ENCODE data around the gene PARD6G. TPM values are rescaled to one million over a fixed set of nuclear protein-coding genes. Genes with fewer than 3 reads are reported as not detected.
"Not testable (repeated sequence)": the region's sequence is repeated elsewhere in the genome, so short reads cannot be mapped to it uniquely, and the experiment has no call there.

PARD6G gene
- total RNA-seq, 1 experiment from 2014 or later = 1.5 TPM

DNA sequence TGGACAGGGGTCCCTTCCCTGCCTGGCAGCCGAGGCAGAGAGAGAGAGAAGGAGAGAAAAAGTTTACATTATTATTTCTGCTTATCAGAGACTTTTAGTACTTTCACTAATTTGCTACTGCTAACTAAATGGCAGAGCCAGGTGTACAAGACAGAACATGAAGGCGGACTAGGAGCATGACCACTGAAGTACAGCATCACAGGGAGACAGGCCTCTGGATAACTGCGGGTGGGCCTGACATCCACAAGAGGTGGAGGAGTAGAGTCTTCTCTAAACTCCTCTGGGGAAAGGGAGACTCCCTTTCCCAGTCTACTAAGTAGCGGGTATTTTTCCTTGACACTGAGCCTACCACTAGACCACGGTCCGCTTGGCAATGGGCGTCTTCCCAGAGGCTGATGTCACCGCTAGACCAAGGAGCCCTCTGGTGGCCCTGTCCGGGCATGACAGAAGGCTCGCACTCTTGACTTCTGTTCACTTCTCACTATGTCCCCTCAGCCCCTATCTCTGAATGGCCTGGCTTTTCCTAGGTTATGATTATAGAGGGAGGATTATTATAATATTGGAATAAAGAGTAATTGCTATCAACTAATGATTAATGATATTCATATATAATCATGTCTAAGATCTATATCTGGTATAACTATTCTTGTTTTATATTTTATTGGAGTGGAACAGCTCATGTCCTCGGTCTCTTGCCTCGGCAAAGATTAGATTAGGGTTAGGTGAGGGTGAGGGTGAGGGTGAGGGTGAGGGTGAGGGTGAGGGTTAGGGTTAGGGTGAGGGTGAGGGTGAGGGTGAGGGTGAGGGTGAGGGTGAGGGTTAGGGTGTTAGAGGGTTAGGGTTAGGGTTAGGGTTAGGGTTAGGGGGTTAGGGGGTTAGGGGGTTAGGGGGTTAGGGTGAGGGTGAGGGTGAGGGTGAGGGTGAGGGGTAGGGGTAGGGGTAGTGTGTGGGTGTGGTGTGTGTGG lies 10.5 kb upstream of the PARD6G start:
- TF ChIP-seq, protein P1, sequence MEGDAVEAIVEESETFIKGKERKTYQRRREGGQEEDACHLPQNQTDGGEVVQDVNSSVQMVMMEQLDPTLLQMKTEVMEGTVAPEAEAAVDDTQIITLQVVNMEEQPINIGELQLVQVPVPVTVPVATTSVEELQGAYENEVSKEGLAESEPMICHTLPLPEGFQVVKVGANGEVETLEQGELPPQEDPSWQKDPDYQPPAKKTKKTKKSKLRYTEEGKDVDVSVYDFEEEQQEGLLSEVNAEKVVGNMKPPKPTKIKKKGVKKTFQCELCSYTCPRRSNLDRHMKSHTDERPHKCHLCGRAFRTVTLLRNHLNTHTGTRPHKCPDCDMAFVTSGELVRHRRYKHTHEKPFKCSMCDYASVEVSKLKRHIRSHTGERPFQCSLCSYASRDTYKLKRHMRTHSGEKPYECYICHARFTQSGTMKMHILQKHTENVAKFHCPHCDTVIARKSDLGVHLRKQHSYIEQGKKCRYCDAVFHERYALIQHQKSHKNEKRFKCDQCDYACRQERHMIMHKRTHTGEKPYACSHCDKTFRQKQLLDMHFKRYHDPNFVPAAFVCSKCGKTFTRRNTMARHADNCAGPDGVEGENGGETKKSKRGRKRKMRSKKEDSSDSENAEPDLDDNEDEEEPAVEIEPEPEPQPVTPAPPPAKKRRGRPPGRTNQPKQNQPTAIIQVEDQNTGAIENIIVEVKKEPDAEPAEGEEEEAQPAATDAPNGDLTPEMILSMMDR (IDR thresholded peaks at IDR 0.05; ENCODE audit: unreplicated experiment) = peak; percentile 39
- H3K27me3 Mint-ChIP-seq (ENCODE audit: unreplicated experiment); intact Hi-C loops (cut with micrococcal nuclease; ENCODE audit: unreplicated experiment); H3K4me1 Mint-ChIP-seq (ENCODE audit: low read depth, unreplicated experiment); H3K36me3 Mint-ChIP-seq (ENCODE audit: insufficient read depth, unreplicated experiment); H3K27ac Mint-ChIP-seq (ENCODE audit: unreplicated experiment); H3K4me3 Mint-ChIP-seq (ENCODE audit: low read depth, unreplicated experiment); H3K9me3 Mint-ChIP-seq (ENCODE audit: low read depth, unreplicated experiment); BruUV-seq (replicated peaks); CTCF ChIA-PET: not testable (repeated sequence)
- peak; percentile 68 for DNase-seq

DNA sequence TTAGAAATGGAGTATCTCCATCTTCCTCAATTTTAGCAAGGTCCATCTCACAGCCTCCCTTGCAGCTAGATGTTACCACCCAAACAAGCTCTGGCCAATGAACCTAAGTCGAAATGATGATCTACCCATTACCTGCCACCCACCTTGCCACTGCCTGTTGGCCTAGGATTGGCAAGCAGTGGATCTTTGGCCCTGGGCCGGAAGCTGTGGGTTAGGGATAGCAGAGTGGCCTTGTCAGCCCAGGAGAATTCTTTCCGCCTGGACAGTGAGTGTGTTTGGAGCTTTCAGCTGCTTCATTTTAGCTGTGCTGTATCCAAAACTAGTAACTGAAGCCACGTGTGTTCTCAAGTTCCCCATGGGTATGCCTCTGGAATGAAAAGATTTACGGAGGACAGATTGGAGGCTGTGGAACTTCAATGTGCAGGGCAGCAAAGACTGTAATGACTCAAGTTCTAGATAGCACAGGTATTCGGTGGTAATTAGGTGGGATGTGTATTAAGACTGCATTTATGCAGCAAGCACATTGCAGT lies 7.7 kb upstream of the PARD6G start:
- no peaks in the 10 kb centered on the region for H3K36me3 Mint-ChIP-seq (ENCODE audit: insufficient read depth, unreplicated experiment)
- no peak overlapping the region for H3K27ac Mint-ChIP-seq (ENCODE audit: unreplicated experiment)
- H3K4me1 Mint-ChIP-seq (ENCODE audit: low read depth, unreplicated experiment) = no peaks in the 10 kb centered on the region
- CTCF ChIA-PET = no interaction called here
- TF ChIP-seq, protein P1 (IDR thresholded peaks at IDR 0.05; ENCODE audit: unreplicated experiment) = no peak
- no peak overlapping the region for H3K4me3 Mint-ChIP-seq (ENCODE audit: low read depth, unreplicated experiment)
- BruUV-seq (replicated peaks) = no TSS peak
- intact Hi-C loops (cut with micrococcal nuclease; ENCODE audit: unreplicated experiment) = no loop called here
- peaks cover 12% of the 10 kb centered on the region for H3K27me3 Mint-ChIP-seq (ENCODE audit: unreplicated experiment)
- H3K9me3 Mint-ChIP-seq (ENCODE audit: low read depth, unreplicated experiment) = peaks cover 7% of the 10 kb centered on the region
- no peak for DNase-seq

DNA sequence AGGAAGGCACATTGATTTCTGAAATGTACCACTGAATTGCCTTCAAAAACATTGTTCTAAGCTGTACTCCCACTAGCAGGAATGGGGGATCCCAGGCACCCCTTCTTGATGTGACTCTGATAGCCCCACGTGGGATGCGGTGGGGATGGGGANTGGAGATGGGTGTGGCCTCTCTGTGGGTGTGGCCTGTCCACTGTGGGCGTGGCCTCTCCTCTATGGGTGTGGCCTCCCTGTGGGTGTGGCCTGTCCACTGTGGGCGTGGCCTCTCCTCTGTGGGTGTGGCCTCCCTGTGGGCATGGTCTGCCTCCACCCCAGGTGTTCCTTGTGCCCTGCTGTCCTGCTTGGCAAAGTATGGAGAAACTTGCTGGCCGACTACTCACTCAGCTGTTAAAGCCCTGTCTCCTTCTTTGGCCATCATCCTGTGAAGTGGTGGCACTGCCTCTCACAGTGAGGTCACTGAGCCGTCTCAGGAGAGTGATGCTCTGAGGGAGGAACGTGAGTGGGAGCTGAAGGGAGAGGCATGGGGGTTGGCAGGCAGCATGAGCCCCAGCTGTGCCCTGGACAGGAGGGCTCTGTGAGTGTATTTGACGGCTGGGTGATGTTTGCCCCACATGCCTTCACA lies 6.7 kb upstream of the PARD6G start:
- no peak overlapping the region for H3K27ac Mint-ChIP-seq (ENCODE audit: unreplicated experiment)
- DNase-seq = no peak
- peaks cover 7% of the 10 kb centered on the region for H3K9me3 Mint-ChIP-seq (ENCODE audit: low read depth, unreplicated experiment)
- TF ChIP-seq, protein P1 (IDR thresholded peaks at IDR 0.05; ENCODE audit: unreplicated experiment) = no peak
- peaks cover 12% of the 10 kb centered on the region for H3K27me3 Mint-ChIP-seq (ENCODE audit: unreplicated experiment)
- no TSS peak for BruUV-seq (replicated peaks)
- no peak overlapping the region for H3K4me3 Mint-ChIP-seq (ENCODE audit: low read depth, unreplicated experiment)
- CTCF ChIA-PET = no interaction called here
- intact Hi-C loops (cut with micrococcal nuclease; ENCODE audit: unreplicated experiment) = no loop called here
- H3K36me3 Mint-ChIP-seq (ENCODE audit: insufficient read depth, unreplicated experiment) = no peaks in the 10 kb centered on the region
- H3K4me1 Mint-ChIP-seq (ENCODE audit: low read depth, unreplicated experiment) = no peaks in the 10 kb centered on the region

DNA sequence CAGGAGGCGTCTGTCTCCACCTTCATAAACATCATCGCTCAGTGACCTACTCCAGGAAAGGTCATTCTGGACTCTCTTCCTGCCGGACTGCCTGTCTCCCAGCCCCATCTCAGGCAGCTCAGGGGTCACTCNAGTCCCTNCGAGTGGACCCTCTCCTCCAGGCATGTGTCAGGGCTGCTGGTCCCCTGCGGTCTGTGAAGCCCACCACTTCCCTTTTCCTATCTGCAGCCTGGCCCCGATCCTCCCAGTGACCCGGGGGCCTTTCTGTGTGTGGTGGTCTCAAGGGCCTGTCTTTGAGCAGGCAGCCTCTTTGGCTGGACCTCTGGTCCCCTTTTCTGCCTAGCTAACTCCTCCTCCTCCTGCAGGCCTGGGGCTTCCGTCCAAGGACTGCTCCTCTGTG lies 5.9 kb upstream of the PARD6G start:
- intact Hi-C loops (cut with micrococcal nuclease; ENCODE audit: unreplicated experiment) = no loop called here
- CTCF ChIA-PET = no interaction called here
- no peaks in the 10 kb centered on the region for H3K36me3 Mint-ChIP-seq (ENCODE audit: insufficient read depth, unreplicated experiment)
- peaks cover 7% of the 10 kb centered on the region for H3K9me3 Mint-ChIP-seq (ENCODE audit: low read depth, unreplicated experiment)
- no peak for DNase-seq
- H3K27ac Mint-ChIP-seq (ENCODE audit: unreplicated experiment) = no peak overlapping the region
- TF ChIP-seq, protein P1 (IDR thresholded peaks at IDR 0.05; ENCODE audit: unreplicated experiment) = no peak
- peaks cover 12% of the 10 kb centered on the region for H3K27me3 Mint-ChIP-seq (ENCODE audit: unreplicated experiment)
- no peak overlapping the region for H3K4me3 Mint-ChIP-seq (ENCODE audit: low read depth, unreplicated experiment)
- no TSS peak for BruUV-seq (replicated peaks)
- no peaks in the 10 kb centered on the region for H3K4me1 Mint-ChIP-seq (ENCODE audit: low read depth, unreplicated experiment)
